GM12878 (cell line): ENCODE measurements around the gene AP5Z1.

ENCODE experiments used
- BRCA1 ChIP-seq: IDR thresholded peaks from 2 replicates; pipeline ENCODE4 v1.6.1; 2011; ENCODE audit warnings: low read depth, low read length, improper control_type of control experiment
- ETV6 ChIP-seq, 2 experiments: fragments of 450-650 bp in 1 of 2; IDR thresholded peaks in 1 of 2; conservative IDR thresholded peaks in 1 of 2; 2 replicates each; pipeline ENCODE4 v1.6.1; 2014; ENCODE audit warnings: antibody characterized with exemption in 1 of 2, borderline replicate concordance in 1 of 2, low read depth in 1 of 2, mild to moderate bottlenecking in 1 of 2, moderate library complexity in 1 of 2
- GABPA ChIP-seq: IDR thresholded peaks from 2 replicates; pipeline ENCODE4 v1.6.1; 2014; ENCODE audit warnings: antibody characterized with exemption, low read depth, mild to moderate bottlenecking, inconsistent platforms
- HDGF ChIP-seq: fragments of 450-650 bp; IDR thresholded peaks from 2 replicates; pipeline ENCODE4 v1.6.1; 2016; ENCODE audit warnings: antibody characterized with exemption
- POLR2A ChIP-seq: IDR thresholded peaks from 2 replicates; pipeline ENCODE4 v1.6.1; 2011; ENCODE audit warnings: low read depth, mild to moderate bottlenecking, low read length
- SRF ChIP-seq, 2 experiments: IDR thresholded peaks; 2 replicates each; pipeline ENCODE4 v1.6.1; 2011; ENCODE audit warnings: low read depth in 2 of 2, low read length in 2 of 2, mild to moderate bottlenecking in 1 of 2, moderate library complexity in 1 of 2
- YY1 ChIP-seq: IDR thresholded peaks from 2 replicates; pipeline ENCODE4 v1.6.1; 2011; ENCODE audit warnings: low read depth, mild to moderate bottlenecking, low read length
- TF ChIP-seq, protein P1 (sequence below): IDR thresholded peaks from 2 replicates; pipeline ENCODE4 v1.6.1; 2012; ENCODE audit warnings: mild to moderate bottlenecking, low read depth, low read length
- TF ChIP-seq, protein P2 (sequence below), 3 experiments: IDR thresholded peaks in 2 of 3; conservative IDR thresholded peaks in 1 of 3; 2 replicates each; pipeline ENCODE4 v1.5.1; 2011; ENCODE audit warnings: low read depth in 3 of 3, low read length in 3 of 3, mild to moderate bottlenecking in 3 of 3, control low read depth in 2 of 3, moderate library complexity in 2 of 3, inconsistent platforms in 1 of 3, mixed read lengths in 1 of 3; ENCODE audit not compliant: control insufficient read depth in 2 of 3, insufficient read depth in 1 of 3; ENCODE audit errors: extremely low read depth in 1 of 3

DNA sequence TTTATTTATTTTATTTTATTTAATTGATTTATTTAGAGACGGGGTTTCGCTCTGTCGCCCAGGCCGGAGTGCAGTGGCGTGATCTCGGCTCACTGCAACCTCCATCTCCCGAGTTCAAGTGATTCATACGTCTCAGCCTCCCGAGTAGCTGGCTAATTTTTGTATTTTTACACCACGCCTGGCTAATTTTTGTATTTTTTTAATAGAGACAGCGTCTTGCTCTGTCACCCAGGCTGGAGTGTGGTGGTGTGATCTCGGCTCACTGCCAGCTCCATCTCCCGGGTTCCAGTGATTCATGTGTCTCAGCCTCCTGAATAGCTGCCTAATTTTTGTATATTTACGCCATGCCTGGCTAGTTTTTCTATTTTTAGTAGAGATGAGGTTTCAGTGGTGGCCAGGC, 34.2 kb downstream of the AP5Z1 start:
- no peak for TF ChIP-seq YY1
- TF ChIP-seq, protein P1, sequence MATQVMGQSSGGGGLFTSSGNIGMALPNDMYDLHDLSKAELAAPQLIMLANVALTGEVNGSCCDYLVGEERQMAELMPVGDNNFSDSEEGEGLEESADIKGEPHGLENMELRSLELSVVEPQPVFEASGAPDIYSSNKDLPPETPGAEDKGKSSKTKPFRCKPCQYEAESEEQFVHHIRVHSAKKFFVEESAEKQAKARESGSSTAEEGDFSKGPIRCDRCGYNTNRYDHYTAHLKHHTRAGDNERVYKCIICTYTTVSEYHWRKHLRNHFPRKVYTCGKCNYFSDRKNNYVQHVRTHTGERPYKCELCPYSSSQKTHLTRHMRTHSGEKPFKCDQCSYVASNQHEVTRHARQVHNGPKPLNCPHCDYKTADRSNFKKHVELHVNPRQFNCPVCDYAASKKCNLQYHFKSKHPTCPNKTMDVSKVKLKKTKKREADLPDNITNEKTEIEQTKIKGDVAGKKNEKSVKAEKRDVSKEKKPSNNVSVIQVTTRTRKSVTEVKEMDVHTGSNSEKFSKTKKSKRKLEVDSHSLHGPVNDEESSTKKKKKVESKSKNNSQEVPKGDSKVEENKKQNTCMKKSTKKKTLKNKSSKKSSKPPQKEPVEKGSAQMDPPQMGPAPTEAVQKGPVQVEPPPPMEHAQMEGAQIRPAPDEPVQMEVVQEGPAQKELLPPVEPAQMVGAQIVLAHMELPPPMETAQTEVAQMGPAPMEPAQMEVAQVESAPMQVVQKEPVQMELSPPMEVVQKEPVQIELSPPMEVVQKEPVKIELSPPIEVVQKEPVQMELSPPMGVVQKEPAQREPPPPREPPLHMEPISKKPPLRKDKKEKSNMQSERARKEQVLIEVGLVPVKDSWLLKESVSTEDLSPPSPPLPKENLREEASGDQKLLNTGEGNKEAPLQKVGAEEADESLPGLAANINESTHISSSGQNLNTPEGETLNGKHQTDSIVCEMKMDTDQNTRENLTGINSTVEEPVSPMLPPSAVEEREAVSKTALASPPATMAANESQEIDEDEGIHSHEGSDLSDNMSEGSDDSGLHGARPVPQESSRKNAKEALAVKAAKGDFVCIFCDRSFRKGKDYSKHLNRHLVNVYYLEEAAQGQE, result no peak
- no peak for TF ChIP-seq GABPA
- TF ChIP-seq, protein P2, sequence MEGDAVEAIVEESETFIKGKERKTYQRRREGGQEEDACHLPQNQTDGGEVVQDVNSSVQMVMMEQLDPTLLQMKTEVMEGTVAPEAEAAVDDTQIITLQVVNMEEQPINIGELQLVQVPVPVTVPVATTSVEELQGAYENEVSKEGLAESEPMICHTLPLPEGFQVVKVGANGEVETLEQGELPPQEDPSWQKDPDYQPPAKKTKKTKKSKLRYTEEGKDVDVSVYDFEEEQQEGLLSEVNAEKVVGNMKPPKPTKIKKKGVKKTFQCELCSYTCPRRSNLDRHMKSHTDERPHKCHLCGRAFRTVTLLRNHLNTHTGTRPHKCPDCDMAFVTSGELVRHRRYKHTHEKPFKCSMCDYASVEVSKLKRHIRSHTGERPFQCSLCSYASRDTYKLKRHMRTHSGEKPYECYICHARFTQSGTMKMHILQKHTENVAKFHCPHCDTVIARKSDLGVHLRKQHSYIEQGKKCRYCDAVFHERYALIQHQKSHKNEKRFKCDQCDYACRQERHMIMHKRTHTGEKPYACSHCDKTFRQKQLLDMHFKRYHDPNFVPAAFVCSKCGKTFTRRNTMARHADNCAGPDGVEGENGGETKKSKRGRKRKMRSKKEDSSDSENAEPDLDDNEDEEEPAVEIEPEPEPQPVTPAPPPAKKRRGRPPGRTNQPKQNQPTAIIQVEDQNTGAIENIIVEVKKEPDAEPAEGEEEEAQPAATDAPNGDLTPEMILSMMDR (IDR thresholded peaks at IDR 0.05 in 2 of 3, conservative IDR thresholded peaks at IDR 0.05 in 1 of 3; ENCODE audit: control insufficient read depth in 2 of 3, extremely low read depth in 1 of 3, insufficient read depth in 1 of 3, low read depth in 3 of 3, low read length in 3 of 3), result no peak
- TF ChIP-seq HDGF, result no peak
- no peak for TF ChIP-seq SRF (IDR thresholded peaks at IDR 0.05; ENCODE audit: low read depth in 2 of 2, low read length in 2 of 2)
- TF ChIP-seq POLR2A, result no peak
- TF ChIP-seq ETV6 (conservative IDR thresholded peaks at IDR 0.05 in 1 of 2, IDR thresholded peaks at IDR 0.05 in 1 of 2; ENCODE audit: borderline replicate concordance in 1 of 2, low read depth in 1 of 2), result no peak
- TF ChIP-seq BRCA1, result no peak
